Body of pancreas (tissue), 4 donors: ENCODE results near the gene CBX7.

Experiments
- CTCF ChIP-seq, 7 experiments: fragments of 450-650 bp in 4 of 7; fragments of 200-600 bp in 3 of 7; sonication (generic) in 3 of 7; IDR thresholded peaks; one replicate each; pipeline ENCODE4 v1.5.1; 2016 to 2019; ENCODE audit warnings: antibody characterized with exemption in 7 of 7
- POLR2A ChIP-seq, 3 donors: fragments of 450-650 bp; IDR thresholded peaks; one replicate each; pipeline ENCODE4 v1.6.1; 2016; ENCODE audit warnings: antibody characterized with exemption in 3 of 3, mild to moderate bottlenecking in 2 of 3

- TF ChIP-seq POLR2A (IDR thresholded peaks at IDR 0.05) (no peak), CTCF (IDR thresholded peaks at IDR 0.05) (no peak)
Measured at GRCh38 chr22:39184586-39185577, 32.4 kb upstream of the CBX7 start.
